IgD-negative memory B cell (primary cell): ENCODE data around the gene GABRP. TPM values are rescaled to one million over a fixed set of nuclear protein-coding genes. Genes with fewer than 3 reads are reported as not detected.

ENCODE experiments used
- H3K27ac Mint-ChIP-seq, 3 donors: one replicate each; pipeline ENCODE4 v1.8.0; 2020 to 2022; ENCODE audit warnings: mild to moderate bottlenecking in 3 of 3, mixed read lengths in 3 of 3, moderate library complexity in 1 of 3
- H3K27me3 Mint-ChIP-seq: one replicate; pipeline ENCODE4 v1.8.0; 2021; ENCODE audit warnings: mixed read lengths
- H3K36me3 Mint-ChIP-seq: one replicate; pipeline ENCODE4 v1.8.0; 2020; ENCODE audit warnings: mild to moderate bottlenecking, mixed read lengths
- H3K4me1 Mint-ChIP-seq, 3 donors: one replicate each; pipeline ENCODE4 v1.8.0; 2020 to 2022; ENCODE audit warnings: mixed read lengths in 3 of 3, mild to moderate bottlenecking in 1 of 3
- H3K4me3 Mint-ChIP-seq, 4 donors: one replicate each; pipeline ENCODE4 v1.8.0; 2020 to 2022; ENCODE audit warnings: mild to moderate bottlenecking in 4 of 4, mixed read lengths in 4 of 4, moderate library complexity in 3 of 4
- H3K9me3 Mint-ChIP-seq, 3 donors: one replicate each; pipeline ENCODE4 v1.8.0; 2020 to 2021; ENCODE audit warnings: mixed read lengths in 3 of 3, mild to moderate bottlenecking in 1 of 3
- polyA plus RNA-seq: library from polyadenylated mRNA; unstranded; fragments of 300-500 nt; fragmentation: Illumina TruSeq; gene quantifications from one replicate; pipeline ENCODE4 v1.2.3, GENCODE V29; 2021

The GABRP gene
- polyA plus RNA-seq, 1 donor from 2014 or later = not detected

DNA sequence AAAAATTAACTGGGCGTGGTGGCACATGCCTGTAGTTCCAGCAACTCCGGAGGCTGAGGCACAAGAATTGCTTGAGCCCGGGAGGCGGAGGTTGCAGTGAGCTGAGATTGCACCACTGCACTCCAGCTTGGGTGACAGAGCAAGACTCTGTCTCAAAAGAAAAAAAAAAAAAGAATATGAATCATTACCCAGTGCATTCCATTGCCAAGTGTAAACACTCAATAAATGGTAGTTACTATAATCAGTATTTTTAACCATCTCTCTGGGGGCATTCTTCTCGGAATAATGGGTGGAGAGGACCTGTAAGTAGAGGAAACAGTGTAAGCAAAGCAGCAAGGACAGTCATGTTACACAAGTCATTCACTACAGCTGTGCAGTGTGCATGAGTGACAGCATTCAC is 64.5 kb downstream of the GABRP start:
- Mint-ChIP-seq H3K27ac (no peak overlapping the region), H3K27me3 (no peaks in the 10 kb centered on the region), H3K4me3 (no peak overlapping the region), H3K36me3 (no peaks in the 10 kb centered on the region), H3K4me1 (no peaks in the 10 kb centered on the region), H3K9me3 (peaks cover 0 to 2% (median 0%) of the 10 kb centered on the region in 3 donors)

DNA sequence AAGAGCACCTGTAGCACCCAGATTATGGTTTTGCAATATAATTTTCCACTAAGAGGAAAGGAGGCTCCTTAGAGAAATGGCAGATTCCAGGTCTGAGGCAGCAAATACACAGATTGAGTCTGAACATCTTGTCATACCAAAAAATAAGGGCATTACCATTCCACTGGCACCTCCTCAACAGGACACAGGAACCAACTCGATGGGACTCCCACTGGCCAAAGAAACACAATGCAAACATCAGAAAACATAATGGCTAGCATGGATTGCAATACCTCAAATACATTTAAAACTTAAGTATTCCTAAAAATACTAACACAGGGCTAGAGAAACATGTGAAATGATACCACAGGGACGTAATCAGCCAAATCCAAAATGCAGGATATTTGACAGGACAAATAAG is 65.8 kb downstream of the GABRP start:
- Mint-ChIP-seq H3K36me3 (no peaks in the 10 kb centered on the region), H3K27me3 (no peaks in the 10 kb centered on the region), H3K27ac (no peak overlapping the region), H3K4me3 (no peak overlapping the region), H3K4me1 (no peaks in the 10 kb centered on the region), H3K9me3 (peaks cover 0 to 2% (median 0%) of the 10 kb centered on the region in 3 donors)

DNA sequence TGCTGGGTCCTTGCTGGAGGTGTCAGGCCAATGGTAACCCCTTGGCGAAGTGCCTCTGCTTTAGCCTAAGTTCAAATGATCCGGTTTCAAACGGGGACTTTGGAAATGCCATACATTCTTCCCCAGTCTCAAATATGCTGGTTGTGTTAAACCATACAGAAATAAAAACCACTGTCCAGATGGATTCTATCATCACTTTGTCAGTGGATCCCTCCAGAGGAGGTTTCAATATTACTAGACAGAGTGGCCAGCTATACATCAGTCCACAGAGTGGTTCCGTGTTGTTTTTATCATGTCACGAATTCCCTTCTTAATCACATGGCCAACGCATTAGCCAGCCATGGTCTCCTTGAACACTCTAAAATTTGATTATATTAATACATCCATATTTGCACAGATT is 71.0 kb downstream of the GABRP start:
- Mint-ChIP-seq H3K9me3 (peaks cover 0 to 9% (median 4%) of the 10 kb centered on the region in 3 donors), H3K36me3 (no peaks in the 10 kb centered on the region), H3K4me1 (no peaks in the 10 kb centered on the region), H3K27me3 (no peaks in the 10 kb centered on the region), H3K4me3 (no peak overlapping the region), H3K27ac (no peak overlapping the region)

DNA sequence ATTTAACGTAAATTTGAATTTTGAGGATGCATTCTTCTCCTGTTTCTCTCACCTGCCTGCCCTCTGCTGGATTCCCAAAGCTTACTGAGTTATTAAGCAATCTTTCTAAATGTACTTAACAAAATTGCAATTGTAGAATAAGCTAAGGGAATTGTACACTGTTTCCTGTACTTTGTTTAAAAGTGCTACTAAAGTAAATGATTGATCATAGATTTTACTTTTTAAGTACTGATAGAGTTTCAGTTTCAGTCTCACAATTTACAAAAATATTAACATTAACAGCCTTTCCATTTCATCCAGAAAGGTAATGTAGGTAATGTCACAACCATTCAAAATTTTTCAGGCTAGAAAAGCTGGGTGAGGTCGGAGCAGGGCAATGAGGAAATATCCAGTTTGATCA is 73.5 kb downstream of the GABRP start:
- Mint-ChIP-seq H3K9me3 (peaks cover 4 to 19% (median 16%) of the 10 kb centered on the region in 3 donors), H3K4me1 (peaks cover 0 to 3% (median 2%) of the 10 kb centered on the region in 3 donors), H3K27me3 (peaks cover 11% of the 10 kb centered on the region), H3K36me3 (peaks cover 2% of the 10 kb centered on the region), H3K27ac (no peak overlapping the region), H3K4me3 (no peak overlapping the region)

DNA sequence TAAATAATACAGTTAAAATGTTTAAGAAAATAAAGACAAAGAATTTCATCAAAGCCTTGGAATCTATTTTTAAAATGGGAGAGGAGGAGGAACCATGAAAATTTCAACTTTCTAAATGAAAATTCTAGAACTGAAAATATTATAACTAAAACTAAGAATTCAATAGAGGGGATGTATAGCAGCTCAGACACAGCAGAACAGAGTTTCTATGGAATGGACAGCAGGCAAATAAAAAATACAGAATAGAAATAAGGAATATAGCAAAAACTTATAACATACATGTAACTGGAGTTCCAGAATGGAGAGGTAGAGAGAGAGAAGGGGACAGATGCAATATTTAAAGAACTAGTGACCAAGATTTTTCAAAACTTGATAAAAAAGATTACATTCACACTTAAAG is 76.9 kb downstream of the GABRP start:
- peaks cover 22% of the 10 kb centered on the region for H3K27me3 Mint-ChIP-seq
- H3K36me3 Mint-ChIP-seq = peaks cover 3% of the 10 kb centered on the region
- H3K9me3 Mint-ChIP-seq = peaks cover 4 to 23% (median 16%) of the 10 kb centered on the region in 3 donors
- H3K4me1 Mint-ChIP-seq = peaks cover 0 to 3% (median 2%) of the 10 kb centered on the region in 3 donors
- no peak overlapping the region for H3K27ac Mint-ChIP-seq
- peak overlapping the region in 1 of 4 donors; percentile 4 for H3K4me3 Mint-ChIP-seq

DNA sequence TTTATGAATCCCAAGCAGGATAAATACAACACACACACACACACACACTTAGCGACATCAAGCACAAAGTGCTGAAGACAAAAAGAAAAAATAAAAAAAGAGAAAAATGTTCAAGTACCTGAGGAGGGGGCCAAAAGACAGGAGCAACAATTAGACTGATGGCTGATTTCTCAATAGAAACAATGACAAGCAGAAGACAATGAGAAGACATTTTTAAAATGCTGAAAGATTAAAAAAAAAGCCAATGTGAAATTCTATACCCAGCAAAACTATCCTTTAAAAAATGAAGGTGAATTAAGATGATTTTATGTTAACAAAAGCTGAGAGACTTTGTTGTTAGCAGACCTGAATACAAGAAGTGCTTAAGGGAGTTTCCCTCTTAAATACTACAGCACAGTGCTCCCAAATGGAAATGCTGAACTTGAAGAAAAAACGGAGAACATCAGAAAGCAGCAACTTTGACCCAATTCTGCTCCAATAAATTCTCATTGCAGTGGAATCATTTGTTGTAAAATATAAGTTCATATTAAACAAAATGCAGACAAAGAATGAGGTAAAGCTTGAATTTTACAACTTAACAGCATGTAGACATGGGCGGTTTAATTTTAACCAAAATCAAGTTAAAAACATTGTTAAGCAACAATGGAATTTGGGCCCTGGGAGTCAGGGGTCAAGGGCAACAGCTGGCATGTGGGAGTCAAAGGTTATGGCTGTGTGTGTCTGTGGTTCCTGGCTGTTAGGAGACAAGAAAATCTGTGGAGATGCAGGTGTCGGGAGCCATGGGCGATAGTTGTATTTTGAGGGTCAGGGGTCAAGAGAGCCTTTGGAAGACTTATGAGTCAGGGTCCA is 77.5 kb downstream of the GABRP start:
- peaks cover 0 to 3% (median 2%) of the 10 kb centered on the region in 3 donors for H3K4me1 Mint-ChIP-seq
- H3K4me3 Mint-ChIP-seq = peak overlapping the region in 2 of 4 donors; percentile 4 to 58
- peaks cover 22% of the 10 kb centered on the region for H3K27me3 Mint-ChIP-seq
- peaks cover 4 to 21% (median 16%) of the 10 kb centered on the region in 3 donors for H3K9me3 Mint-ChIP-seq
- H3K36me3 Mint-ChIP-seq = peaks cover 3% of the 10 kb centered on the region
- no peak overlapping the region for H3K27ac Mint-ChIP-seq

DNA sequence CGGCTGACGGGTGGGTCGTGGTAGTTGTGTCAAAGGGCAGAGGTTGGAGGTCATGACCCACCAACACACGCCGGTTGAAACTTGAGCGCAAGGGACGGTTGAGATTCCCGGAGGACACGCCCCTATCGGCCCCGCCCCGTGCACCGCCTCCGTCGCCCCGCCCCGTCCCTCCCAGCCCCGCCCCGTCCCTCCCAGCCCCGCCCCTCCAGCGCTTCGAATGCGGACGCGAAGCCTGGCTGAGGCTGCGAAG is 78.1 kb downstream of the GABRP start:
- H3K4me1 Mint-ChIP-seq = peaks cover 0 to 3% (median 2%) of the 10 kb centered on the region in 3 donors
- no peak overlapping the region for H3K27ac Mint-ChIP-seq
- peaks cover 3% of the 10 kb centered on the region for H3K36me3 Mint-ChIP-seq
- no peak overlapping the region for H3K4me3 Mint-ChIP-seq
- peaks cover 4 to 19% (median 16%) of the 10 kb centered on the region in 3 donors for H3K9me3 Mint-ChIP-seq
- H3K27me3 Mint-ChIP-seq = peaks cover 22% of the 10 kb centered on the region

DNA sequence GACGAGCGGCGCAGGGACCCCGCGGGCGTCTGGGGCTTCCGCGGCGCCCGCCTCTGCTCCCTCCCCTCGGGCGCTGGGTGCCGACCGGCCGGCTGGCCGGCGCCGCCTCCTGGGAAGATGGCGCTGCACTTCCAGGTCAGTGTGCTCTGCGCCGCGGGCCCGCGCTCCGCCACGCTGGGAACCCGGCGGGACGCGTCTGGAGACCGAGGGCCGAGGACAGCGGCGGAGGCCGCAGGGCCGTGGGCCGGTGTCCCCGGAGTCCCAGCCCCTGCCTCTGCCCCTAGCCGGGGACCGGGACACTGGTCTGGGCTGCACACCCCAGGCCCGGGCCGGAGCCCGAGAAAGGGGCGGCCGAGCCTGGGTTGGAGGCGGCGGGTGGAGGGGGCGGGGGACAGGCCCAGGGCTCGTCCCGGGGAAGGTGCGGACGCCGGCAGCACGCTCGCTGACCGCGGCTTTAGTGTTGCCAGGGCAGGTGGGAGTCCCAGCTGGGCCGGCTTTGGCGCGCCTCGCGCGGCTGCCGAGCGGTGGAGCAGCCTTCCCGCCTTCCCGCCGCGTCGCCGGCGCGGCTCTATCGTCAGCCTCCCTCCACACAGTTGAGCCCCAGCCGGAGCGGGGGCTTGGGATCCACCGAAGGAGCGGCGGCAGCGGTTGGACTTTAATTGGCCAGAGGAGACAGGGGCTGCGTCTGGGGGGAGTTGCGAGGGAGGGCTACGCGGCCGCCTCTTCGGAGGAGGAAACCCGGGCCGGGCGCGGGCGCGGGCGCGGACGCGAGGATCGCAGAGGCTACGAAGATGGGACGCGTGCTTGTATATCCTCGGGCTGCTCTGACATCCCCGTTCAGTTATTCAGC is 78.6 kb downstream of the GABRP start, which contains the start of gene RANBP17:
RANBP17 (plus strand) TSS at position 102 of the 850 bp plus-strand sequence.
- H3K27ac Mint-ChIP-seq = no peak within 1 kb of the TSS
- peaks cover 4 to 19% (median 16%) of the 10 kb centered on the region in 3 donors for H3K9me3 Mint-ChIP-seq
- H3K36me3 Mint-ChIP-seq = peaks cover 3% of the 10 kb centered on the region
- H3K27me3 Mint-ChIP-seq = peaks cover 22% of the 10 kb centered on the region
- peaks cover 0 to 3% (median 2%) of the 10 kb centered on the region in 3 donors for H3K4me1 Mint-ChIP-seq
- H3K4me3 Mint-ChIP-seq = peak within 1 kb of the TSS in 2 of 4 donors; percentile 45 to 58

DNA sequence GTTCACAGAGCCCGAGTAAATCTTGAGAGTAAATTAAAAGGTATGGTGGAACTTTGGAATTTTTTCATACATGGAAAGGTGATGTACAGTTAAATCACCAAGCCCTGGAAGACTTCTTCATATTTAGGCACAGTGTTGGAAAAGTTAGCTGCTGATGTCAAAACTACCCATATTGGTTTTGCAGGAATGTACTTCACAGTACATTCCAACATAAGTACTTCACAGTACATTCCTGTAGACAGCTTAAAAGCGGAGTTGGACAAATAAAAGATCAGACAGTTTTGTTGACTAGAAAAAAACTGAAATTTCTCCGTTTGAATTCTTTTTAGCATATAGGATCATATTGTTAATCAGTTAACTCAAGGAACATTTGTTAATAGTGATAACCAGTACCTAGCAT is 80.1 kb downstream of the GABRP start:
- H3K36me3 Mint-ChIP-seq = peaks cover 3% of the 10 kb centered on the region
- peaks cover 22% of the 10 kb centered on the region for H3K27me3 Mint-ChIP-seq
- no peak overlapping the region for H3K27ac Mint-ChIP-seq
- H3K9me3 Mint-ChIP-seq = peaks cover 4 to 19% (median 16%) of the 10 kb centered on the region in 3 donors
- H3K4me3 Mint-ChIP-seq = no peak overlapping the region
- H3K4me1 Mint-ChIP-seq = peaks cover 0 to 3% (median 2%) of the 10 kb centered on the region in 3 donors

Other genes with a start within 250 kb of the GABRP start
- gene RANBP17, start 78.3 kb downstream of the GABRP start, polyA plus RNA-seq = not detected